Right renal pelvis (tissue), 4 donors: ENCODE measurements around the gene CSRP3. TPM values are rescaled to one million over a fixed set of nuclear protein-coding genes. Genes with fewer than 3 reads are reported as not detected.
"Not testable (repeated sequence)": the region's sequence is repeated elsewhere in the genome, so short reads cannot be mapped to it uniquely, and the experiment has no call there.

Experiments used
- DNase-seq, 4 donors: peaks; one replicate each; pipeline ENCODE4 v3.0.0-alpha.2; 2013; ENCODE audit warnings: low read depth in 4 of 4, low spot score in 3 of 4, missing footprints in 1 of 4
- polyA plus RNA-seq, 4 donors: library from polyadenylated mRNA; unstranded; fragments of 120-200 nt; gene quantifications; one replicate each; pipeline ENCODE4 v1.2.1, GENCODE V29; 2013; ENCODE audit not compliant: insufficient read length in 4 of 4

Gene CSRP3
- polyA plus RNA-seq, 4 donors: 0.27 TPM; not detected in 3

DNA sequence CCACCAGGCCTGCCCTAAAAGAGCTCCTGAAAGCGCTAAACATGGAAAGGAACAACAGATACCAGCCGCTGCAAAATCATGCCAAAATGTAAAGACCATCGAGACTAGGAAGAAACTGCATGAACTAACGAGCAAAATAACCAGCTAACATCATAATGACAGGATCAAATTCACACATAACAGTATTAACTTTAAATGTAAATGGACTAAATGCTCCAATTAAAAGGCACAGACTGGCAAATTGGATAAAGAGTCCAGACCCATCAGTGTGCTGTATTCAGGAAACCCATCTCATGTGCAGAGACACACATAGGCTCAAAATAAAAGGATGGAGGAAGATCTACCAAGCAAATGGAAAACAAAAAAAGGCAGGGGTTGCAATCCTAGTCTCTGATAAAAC lies 64.9 kb downstream of the CSRP3 start:
- DNase-seq: not testable (repeated sequence)

DNA sequence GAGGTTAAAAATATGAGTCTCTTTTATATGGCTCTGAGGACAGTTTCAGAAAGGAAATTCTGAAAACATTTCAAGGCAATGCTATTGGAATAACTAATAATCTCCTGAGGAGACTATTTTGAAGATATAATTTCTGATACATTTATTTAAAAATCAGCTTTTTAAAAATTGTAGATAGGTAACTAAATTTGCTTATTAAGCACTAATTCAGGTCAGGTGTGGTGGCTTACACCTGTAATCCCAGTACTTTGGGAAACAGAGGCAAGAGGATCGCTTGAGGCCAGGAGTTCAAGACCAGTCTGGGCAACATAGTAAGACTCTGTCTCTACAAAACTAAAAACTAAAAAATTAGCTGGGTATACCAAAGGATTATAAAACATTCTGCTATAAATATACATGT lies 67.8 kb downstream of the CSRP3 start:
- DNase-seq: no peak

Other genes starting within 250 kb of the CSRP3 start
- gene MRGPRX2, start 141.3 kb downstream of the CSRP3 start, polyA plus RNA-seq: not detected
- gene ZDHHC13, start 84.8 kb downstream of the CSRP3 start, polyA plus RNA-seq: 10 to 100 TPM; 18.4 to 22.3 (median 21.0) TPM
- 1 to 10 TPM; 6.9 to 9.2 (median 8.4) TPM for gene E2F8, start 39.0 kb upstream of the CSRP3 start, polyA plus RNA-seq